T-helper 9 cell (primary cell): ENCODE results near the gene LRPAP1.

Experiments
- DNase-seq: peaks from one replicate; pipeline ENCODE4 v3.0.0-alpha.2; 2020

Gene LRPAP1

GRCh38 chr4:3530663-3531254 is 1.5 kb downstream of the LRPAP1 start:
- no peak for DNase-seq

GRCh38 chr4:3530051-3530450 is 2.2 kb downstream of the LRPAP1 start:
- DNase-seq: no peak

GRCh38 chr4:3529363-3529762 is 2.9 kb downstream of the LRPAP1 start:
- DNase-seq: no peak

DNA sequence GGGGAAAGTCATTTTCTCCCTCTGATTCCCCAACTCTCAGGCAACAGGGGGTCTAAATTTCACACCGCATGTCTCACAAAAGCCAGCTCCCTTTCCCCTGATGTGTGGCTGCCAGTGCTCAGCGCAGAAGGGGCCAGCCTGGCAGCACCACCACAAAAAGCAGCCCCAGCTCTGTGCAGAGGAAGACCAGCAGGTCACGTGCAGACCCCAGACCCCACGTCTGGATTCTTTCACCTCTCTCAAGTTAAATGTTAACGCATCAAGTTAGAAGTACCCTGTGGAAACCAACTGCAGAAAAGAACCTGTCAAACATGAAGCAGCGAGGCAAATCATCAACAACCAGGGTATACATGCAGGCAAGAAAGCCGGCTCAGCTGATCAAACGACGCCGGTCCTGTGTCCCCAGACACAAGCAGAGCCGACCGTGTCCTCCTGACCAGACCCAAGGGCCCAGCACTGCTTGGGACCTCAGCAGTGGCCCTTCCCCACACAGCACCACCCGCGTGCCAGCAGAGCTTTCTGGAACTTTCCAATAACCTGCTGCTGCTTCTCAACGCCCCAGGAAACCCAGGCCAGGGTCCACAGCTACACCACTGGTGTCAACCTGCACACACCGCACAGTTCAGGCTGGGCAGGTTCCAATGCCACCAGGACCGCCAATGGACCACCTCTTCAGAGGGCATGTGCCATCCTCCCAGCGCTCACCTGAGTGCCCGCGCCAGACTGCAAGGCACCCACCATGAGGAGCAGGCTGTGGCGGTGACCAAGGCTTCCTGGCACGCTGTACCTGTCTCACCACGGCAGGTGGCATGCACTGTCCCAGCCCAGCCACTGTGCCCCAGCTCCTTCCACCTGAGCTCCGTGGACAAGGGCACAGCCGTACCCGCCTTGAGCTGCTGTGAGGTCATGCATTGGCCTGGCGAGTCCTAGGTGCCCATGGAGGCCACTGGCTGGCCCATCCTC is 4.0 kb downstream of the LRPAP1 start:
- DNase-seq: no peak

GRCh38 chr4:3527101-3527913 is 4.9 kb downstream of the LRPAP1 start:
- DNase-seq: no peak

DNA sequence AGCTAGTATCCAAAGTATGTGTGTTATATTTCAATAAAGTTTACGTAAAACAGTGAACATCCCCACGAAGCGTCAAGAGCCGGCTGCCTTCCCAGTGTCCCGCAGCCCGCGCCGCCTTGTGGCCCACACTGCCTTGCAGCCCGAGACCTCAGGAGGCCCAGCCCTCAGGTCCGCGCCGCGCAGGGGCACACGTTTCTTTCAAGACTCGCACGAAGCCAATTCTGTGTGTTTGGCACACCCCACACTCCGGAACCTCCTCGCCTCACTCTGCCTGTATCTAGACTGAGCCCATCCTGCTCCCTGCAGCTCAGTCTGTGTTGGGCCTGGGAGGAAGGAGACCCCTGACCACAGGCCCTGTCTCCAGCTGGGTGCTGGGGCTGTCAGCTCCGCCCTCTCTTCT is 5.8 kb downstream of the LRPAP1 start:
- no peak for DNase-seq

GRCh38 chr4:3525532-3526430 is 6.4 kb downstream of the LRPAP1 start:
- no peak for DNase-seq

DNA sequence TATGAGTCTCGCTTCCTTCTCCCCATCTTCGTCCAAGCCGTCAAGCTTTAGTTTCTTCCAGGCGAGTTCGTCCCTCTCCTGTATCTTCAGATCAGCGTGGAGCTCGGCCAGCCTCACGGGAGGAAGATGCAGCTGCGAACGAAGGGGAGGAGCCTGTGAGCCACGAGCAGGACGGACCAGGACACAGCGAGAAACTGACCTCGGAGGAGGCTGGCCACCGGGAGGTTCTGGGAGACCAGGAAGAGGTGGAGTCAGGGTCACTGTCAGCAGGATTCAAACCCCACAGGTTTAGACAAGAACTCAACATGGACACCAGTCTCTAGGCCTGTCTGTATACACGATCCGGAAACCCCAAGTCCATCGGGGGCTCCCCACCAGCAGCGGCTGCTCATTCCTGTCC is 7.3 kb downstream of the LRPAP1 start:
- DNase-seq: no peak

DNA sequence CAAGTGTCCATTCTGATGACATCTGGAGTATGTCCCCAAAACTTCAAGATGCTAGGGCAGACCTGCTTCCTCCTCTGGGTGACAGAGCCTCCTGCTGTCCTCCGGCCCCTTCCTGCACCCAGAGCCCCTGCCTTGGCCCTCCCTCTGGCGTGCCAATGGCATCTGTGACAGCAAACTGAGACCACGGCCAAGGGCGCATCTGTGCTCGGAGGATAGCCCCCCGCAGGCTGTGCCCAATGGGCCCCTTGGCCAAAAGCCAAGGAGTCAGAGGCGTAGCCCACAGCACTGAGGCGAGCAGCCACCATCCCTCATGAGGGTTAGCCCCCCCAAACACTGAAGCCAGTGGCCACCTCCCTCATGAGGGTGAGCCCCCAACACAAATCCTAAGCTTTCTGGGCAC is 7.9 kb downstream of the LRPAP1 start:
- DNase-seq: no peak

DNA sequence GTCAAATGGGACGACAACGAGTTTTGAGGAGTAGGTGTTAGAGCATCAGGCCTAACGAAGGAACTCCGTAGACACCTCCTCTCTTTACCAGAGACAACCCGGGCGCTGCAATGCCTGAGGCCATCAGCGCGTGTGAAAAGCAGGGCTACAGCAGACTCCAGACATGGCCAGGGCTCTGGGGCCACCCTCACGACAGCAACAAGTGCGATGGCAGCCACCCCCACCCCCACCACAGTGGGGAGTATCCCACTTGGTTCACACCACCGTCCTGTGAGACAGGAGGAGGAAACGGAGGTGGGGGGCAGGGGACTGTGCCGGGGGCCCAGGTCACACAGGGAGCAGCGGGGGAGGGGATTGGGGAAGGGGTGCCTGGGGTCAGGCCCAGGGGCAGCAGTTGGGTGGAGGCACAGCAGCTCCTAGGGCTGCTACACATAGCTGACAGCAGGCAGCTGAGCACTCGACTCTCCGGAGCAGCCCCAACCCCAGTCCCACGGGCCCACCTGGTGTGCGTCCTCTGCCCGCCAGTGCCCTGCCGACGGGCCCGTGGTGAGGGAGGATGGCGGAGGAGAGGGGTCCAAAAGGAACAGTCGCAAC is 8.5 kb downstream of the LRPAP1 start:
- DNase-seq: no peak

DNA sequence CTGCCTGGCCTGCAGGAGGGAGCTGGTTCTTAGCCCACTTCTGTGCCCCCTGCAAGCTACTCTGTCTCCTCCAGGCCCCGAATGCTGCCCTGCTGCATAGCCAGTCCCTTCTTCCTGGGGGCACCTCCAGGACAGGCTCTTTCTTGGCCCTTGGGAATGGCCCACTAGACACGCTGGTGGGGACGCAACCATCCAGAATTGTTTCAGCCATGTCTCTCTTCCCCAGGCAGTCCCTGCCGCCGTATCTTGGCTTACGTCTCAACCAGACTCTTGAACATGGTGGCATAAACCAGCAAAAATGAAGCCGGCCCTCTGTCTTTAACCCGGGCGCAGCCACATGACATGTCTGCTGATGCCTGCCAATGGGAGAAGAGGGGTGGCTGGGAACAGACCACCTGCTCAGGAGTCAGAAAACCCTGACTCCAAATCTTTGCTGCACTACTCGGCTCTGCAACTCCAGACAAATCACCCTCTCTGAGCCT is 9.0 kb downstream of the LRPAP1 start:
- no peak for DNase-seq

- DNase-seq: no peak
Measured at GRCh38 chr4:3522651-3523050, 9.6 kb downstream of the LRPAP1 start.

DNA sequence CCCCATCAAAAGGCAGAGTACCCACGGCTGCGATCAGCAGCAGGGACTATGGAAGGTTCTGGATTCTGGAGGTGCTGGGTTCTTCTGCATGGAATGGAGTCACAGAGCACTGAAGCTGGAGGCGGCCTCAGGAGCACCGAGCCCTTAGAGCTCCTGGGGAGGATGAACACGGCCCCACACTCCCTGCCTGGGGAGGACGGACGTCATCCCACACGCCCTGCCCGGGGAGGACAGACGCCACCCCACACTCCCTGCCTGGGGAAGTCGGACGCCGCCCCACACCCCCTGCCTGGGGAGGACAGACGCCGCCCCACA is 9.9 kb downstream of the LRPAP1 start:
- no peak for DNase-seq

DNA sequence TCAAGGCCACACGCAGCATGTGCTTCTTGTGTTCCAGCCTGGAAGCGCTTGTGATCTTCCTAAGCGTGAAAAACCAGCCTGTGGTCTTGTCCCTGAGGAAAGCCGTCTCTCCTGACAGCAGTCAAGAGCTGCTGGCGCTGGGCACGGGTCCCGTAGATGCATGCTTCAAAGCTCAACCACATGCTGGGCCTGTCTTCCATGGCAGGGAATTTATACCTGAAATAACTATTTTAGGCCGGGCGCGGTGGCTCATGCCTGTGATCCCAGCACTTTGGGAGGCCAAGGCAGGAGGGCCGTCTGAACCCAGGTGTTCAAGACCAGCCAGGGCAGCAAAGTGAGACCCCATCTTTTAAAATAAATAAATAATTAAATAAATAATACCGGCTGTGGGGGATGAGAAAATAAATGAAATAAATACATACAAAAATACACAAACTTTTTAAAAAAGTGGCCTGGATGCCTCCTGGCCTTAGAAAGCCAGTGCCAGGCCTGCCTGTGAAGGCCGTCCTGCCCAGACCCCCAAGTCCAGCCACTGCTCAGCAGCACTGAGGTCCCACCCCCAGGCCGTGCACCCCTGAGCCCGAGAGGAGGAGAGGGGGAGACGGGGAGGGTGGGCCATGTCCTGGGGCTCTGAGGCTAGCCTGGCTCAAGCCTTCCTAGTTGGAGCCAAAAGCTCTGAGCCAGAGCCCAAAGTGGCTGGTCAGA is 10.4 kb downstream of the LRPAP1 start:
- DNase-seq: no peak

- no peak for DNase-seq
Measured at GRCh38 chr4:3520796-3521600, 11.2 kb downstream of the LRPAP1 start.

DNA sequence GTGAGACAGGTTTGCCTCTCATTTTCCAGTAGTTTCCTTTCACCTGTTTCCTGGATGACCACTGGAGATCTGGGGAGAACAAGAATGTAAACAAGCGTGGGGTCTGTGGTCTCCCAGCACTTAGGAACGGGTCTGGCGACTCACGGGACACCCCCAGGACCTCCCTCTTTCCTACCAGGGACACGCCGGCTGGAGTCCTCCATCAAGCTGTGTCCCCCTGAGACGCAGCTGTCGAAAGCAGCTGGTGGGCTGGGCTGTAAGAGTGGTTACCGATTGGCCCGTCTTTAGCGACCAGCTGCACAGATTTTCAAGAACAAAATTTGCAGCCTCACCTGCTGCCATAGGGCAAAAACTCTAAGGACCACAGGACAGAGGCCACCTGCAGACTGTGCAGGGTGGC is 11.9 kb downstream of the LRPAP1 start:
- DNase-seq: no peak

- no peak for DNase-seq
Measured at GRCh38 chr4:3519468-3520264, 12.6 kb downstream of the LRPAP1 start.

DNA sequence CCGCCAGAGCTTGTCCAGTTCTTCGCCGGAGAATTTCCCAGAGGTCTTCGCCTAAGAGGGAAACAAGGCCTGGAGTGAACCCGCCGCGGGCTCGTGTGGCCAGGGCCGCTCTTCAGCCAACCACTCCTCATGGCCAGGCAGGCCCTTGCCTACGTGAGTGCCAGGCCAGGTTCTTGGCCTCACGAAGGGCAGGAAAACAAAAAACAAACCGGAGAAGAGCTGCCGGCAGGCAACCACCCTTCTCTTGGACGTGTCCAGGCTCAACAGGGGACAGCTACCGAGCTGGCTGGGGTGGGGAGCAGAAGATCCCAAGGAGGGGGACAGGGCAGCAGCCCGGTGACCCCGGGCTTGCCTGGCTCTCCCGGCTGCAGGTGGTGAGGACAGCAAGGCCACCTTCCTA is 13.3 kb downstream of the LRPAP1 start:
- DNase-seq: no peak

DNA sequence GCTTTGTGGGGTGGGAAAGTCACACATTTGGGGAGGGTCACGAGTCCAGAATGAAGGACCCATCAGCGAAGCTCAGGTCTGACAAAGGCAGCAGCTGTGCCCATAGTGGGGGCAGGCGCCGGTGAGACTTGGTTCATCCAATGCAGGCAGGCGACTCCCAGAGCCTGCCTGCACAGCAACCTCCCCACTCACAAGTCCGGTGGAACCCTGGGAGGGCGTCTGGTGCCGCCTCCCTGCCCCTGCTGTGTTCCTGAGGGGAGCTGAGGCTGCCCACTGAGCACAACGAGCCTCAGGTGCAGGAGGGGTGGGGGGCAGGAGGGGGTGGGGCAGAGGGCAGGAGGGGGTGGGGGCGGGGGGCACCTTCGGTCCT is 13.7 kb downstream of the LRPAP1 start:
- no peak for DNase-seq
